ENCODE measurements around the gene LINC01488. TPM values are rescaled to one million over a fixed set of nuclear protein-coding genes. Genes with fewer than 3 reads are reported as not detected.

LINC01488 gene
- polyA plus RNA-seq, 1 donor = 0.09 TPM

DNA sequence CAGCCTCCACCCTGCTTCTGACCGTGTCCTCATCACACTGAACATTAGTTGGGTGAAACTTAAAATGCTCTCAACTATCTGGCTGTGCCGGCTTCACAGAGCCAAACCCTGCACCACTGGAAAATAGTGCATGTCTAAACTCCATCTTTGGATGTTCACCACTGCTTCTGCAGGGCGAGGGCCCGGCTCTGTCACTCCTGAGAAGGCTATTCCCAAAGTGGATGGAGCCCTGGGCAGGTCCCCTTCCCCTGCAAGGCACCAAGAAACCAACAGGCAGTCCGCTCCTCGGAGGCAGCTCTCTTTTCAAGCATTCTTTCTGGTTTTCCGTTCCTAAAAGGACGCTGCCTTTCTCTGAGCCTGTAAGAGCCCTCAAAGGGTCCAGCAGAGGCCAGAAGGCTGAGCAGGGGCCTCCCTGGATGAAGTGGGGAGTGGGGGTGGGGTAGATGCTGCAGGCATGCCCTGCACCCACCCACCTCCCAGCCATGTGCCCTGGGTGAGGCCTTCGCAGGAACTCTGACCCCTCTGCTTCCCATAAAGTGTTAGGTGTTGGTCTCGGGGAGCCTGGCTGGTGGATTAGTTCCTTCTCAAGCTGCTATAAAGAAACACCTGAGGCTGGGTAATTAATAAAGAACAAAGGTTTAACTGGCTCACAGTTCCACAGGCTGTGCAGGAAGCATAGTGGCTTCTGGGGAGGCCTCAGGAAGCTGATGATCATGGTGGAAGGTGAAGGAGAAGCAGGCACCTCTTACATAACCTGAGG, 23.3 kb downstream of the LINC01488 start:
- DNase-seq = peak; percentile 90 to 97
- Histone ChIP-seq H3K27ac (ENCODE audit: low read length) (peak overlapping the region; percentile 85), H3K36me3 (ENCODE audit: control insufficient read depth, insufficient read depth, low read length) (no peaks in the 10 kb centered on the region), H3K27me3 (ENCODE audit: control insufficient read depth, insufficient read depth, low read length) (no peaks in the 10 kb centered on the region), H3K4me3 (ENCODE audit: low read length) (no peak overlapping the region), H3K4me1 (ENCODE audit: control insufficient read depth, insufficient read depth, low read length) (peaks cover 29% of the 10 kb centered on the region), H3K9me3 (ENCODE audit: control insufficient read depth, low read depth, low read length) (peaks cover 6% of the 10 kb centered on the region)
- no CpG with 5 or more reads among the region's 10 CpGs for WGBS (ENCODE audit: insufficient coverage, low lambda C conversion rate)

DNA sequence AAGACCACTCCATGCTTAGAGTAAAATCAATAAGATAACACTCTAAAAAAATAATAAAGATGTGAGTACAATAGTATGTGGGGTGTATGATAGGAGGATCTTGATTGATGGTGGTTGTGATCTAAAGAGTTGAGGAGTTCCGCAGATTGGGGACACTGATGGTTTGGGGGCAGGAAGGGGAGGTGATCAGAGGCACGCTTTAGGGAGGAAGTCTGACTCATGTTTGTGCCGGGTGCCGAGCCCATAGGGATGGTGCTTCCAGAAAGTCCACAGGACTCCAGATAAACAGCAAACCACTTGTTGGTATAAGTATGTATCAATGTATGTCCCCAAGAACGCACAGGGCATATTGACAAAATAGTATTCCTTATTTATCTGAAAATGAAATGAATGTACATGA, 27.5 kb downstream of the LINC01488 start:
- DNase-seq = no peak
- WGBS (ENCODE audit: insufficient coverage, low lambda C conversion rate) = no CpG with 5 or more reads among the region's 5 CpGs
- Histone ChIP-seq H3K36me3 (ENCODE audit: control insufficient read depth, insufficient read depth, low read length) (no peaks in the 10 kb centered on the region), H3K4me3 (ENCODE audit: low read length) (no peak overlapping the region), H3K9me3 (ENCODE audit: control insufficient read depth, low read depth, low read length) (peaks cover 3% of the 10 kb centered on the region), H3K27me3 (ENCODE audit: control insufficient read depth, insufficient read depth, low read length) (no peaks in the 10 kb centered on the region), H3K4me1 (ENCODE audit: control insufficient read depth, insufficient read depth, low read length) (peaks cover 16% of the 10 kb centered on the region), H3K27ac (ENCODE audit: low read length) (no peak overlapping the region)

- DNase-seq = no peak
- no peak overlapping the region for H3K4me3 ChIP-seq (ENCODE audit: low read length)
- peaks cover 13% of the 10 kb centered on the region for H3K4me1 ChIP-seq (ENCODE audit: control insufficient read depth, insufficient read depth, low read length)
- no peak overlapping the region for H3K27ac ChIP-seq (ENCODE audit: low read length)
- WGBS (ENCODE audit: insufficient coverage, low lambda C conversion rate) = no CpG with 5 or more reads among the region's 7 CpGs
- no peaks in the 10 kb centered on the region for H3K27me3 ChIP-seq (ENCODE audit: control insufficient read depth, insufficient read depth, low read length)
- H3K36me3 ChIP-seq (ENCODE audit: control insufficient read depth, insufficient read depth, low read length) = no peaks in the 10 kb centered on the region
- peaks cover 3% of the 10 kb centered on the region for H3K9me3 ChIP-seq (ENCODE audit: control insufficient read depth, low read depth, low read length)
Measured at GRCh38 chr11:69509381-69509780, 27.9 kb downstream of the LINC01488 start.

DNA sequence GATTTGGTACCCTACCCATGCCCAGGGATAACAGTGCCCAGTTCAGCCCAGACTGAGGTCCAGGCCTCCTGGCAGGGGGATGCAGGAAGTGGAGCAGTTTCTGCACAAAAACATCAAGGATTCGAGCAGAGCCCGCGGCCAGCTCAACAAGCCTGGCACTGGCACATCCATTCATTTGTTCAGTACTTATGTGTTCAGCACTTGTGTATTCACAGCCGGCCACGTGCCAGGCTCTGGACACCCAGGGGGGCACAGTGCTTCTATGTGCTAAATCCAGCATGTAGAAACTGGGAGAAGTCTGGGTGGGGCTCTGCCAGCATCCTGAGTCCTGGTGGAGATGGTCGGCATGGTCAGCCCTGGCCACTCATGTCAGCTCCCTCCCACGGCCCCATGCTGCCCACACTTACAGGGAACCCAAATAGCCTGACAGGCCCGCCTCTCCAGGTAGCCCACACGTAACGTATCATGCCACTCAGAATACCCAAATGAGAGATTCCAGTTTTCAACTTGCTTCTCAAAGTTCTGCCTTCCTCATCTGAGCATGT, 28.5 kb downstream of the LINC01488 start:
- Histone ChIP-seq H3K27ac (ENCODE audit: low read length) (no peak overlapping the region), H3K36me3 (ENCODE audit: control insufficient read depth, insufficient read depth, low read length) (no peaks in the 10 kb centered on the region), H3K4me3 (ENCODE audit: low read length) (no peak overlapping the region), H3K27me3 (ENCODE audit: control insufficient read depth, insufficient read depth, low read length) (no peaks in the 10 kb centered on the region), H3K9me3 (ENCODE audit: control insufficient read depth, low read depth, low read length) (peaks cover 3% of the 10 kb centered on the region), H3K4me1 (ENCODE audit: control insufficient read depth, insufficient read depth, low read length) (peaks cover 9% of the 10 kb centered on the region)
- DNase-seq = no peak
- no CpG with 5 or more reads among the region's 10 CpGs for WGBS (ENCODE audit: insufficient coverage, low lambda C conversion rate)

- no peak for DNase-seq
- H3K4me3 ChIP-seq (ENCODE audit: low read length) = no peak overlapping the region
- H3K9me3 ChIP-seq (ENCODE audit: control insufficient read depth, low read depth, low read length) = no peaks in the 10 kb centered on the region
- H3K36me3 ChIP-seq (ENCODE audit: control insufficient read depth, insufficient read depth, low read length) = no peaks in the 10 kb centered on the region
- H3K27ac ChIP-seq (ENCODE audit: low read length) = no peak overlapping the region
- H3K27me3 ChIP-seq (ENCODE audit: control insufficient read depth, insufficient read depth, low read length) = no peaks in the 10 kb centered on the region
- no CpG with 5 or more reads among the region's 14 CpGs for WGBS (ENCODE audit: insufficient coverage, low lambda C conversion rate)
- peaks cover 2% of the 10 kb centered on the region for H3K4me1 ChIP-seq (ENCODE audit: control insufficient read depth, insufficient read depth, low read length)
Measured at GRCh38 chr11:69510471-69511357, 29.3 kb downstream of the LINC01488 start.

DNA sequence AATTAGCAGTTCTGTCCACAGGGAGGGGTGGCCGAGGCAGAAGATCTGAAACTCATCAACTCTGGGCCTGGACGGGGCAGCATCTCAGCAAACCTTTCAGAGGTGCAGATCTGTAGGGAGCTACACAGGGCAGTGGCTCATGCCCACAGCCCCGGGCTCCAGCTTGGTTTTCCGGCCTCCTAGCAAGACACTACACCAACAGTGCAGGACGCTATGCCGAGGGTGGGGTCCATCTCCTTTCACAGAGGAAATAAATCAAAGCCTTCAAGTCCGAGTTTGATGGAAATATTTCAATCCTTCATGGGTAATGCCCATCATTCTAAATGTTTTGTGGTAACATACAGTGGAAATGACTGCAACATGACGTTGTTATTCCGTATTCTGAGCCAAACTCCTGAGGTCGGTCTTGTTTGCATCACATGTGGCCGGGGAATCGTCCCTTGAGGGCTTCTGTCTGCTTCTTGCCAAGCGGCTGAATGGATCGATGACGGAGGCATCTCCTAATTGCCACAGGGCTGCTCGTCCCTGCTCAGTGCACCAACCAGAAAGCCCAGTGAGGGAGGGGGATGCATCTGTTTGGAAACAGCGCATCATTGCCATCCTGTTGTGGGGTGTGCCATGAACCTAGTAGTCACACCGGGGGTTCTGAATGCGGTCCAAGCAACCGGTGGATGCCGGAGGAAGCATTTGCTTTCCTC, 30.0 kb downstream of the LINC01488 start:
- H3K27me3 ChIP-seq (ENCODE audit: control insufficient read depth, insufficient read depth, low read length) = no peaks in the 10 kb centered on the region

DNA sequence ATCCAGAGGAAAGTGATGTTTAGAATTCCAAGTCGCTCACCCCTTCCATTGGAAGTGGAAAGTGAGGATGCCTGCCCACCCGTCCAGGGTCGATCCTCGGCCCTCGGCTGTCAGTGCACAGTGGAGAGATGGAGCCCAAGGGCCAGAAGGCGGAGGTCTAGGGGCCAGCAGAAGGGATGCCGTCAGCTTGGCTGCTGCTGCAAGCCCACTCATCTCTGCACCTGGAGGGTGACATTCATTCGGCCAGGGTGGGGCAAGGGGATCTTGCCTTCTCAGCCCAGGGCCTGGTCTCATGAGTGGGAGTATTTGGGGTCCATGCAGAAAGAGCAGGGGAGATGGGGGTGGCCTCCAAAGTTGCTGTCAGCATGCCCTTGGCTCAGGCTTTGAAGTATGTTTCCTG, 30.7 kb downstream of the LINC01488 start:
- no peaks in the 10 kb centered on the region for H3K4me1 ChIP-seq (ENCODE audit: control insufficient read depth, insufficient read depth, low read length)
- WGBS (ENCODE audit: insufficient coverage, low lambda C conversion rate) = no CpG with 5 or more reads among the region's 8 CpGs

More for the DNA sequence above, 30.0 kb downstream of the LINC01488 start:
- Histone ChIP-seq H3K27ac (ENCODE audit: low read length) (no peak overlapping the region), H3K4me3 (ENCODE audit: low read length) (no peak overlapping the region), H3K9me3 (ENCODE audit: control insufficient read depth, low read depth, low read length) (peaks cover 2% of the 10 kb centered on the region), H3K4me1 (ENCODE audit: control insufficient read depth, insufficient read depth, low read length) (no peaks in the 10 kb centered on the region), H3K36me3 (ENCODE audit: control insufficient read depth, insufficient read depth, low read length) (no peaks in the 10 kb centered on the region)
- DNase-seq = no peak
- WGBS (ENCODE audit: insufficient coverage, low lambda C conversion rate) = 93% methylated on average over 3 of the region's 21 CpGs

DNA sequence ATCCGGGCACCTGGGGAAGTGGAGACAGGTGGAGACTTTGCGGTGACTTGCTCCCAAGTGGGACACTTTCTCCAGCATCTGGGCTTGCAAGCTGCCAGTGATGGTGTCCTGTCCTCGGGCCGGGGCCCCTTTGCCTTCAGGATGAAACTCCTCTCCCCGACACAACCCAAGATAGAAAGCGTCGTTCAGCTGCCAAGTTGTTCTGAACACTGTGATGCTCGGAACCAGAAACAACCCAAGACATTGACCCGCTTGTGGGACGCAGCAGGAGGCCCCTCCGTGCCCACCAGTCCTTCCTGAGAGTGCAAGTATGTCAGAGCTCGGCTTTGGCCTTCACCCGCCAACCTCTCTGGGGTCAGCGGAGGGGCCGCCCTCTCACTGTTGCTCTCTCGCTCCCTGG, 31.3 kb downstream of the LINC01488 start:
- DNase-seq = no peak
- WGBS (ENCODE audit: insufficient coverage, low lambda C conversion rate) = no CpG with 5 or more reads among the region's 16 CpGs
- H3K4me3 ChIP-seq (ENCODE audit: low read length) = no peak overlapping the region

More for the DNA sequence above, 30.7 kb downstream of the LINC01488 start:
- no peak for DNase-seq
- no peaks in the 10 kb centered on the region for H3K27me3 ChIP-seq (ENCODE audit: control insufficient read depth, insufficient read depth, low read length)
- H3K4me3 ChIP-seq (ENCODE audit: low read length) = no peak overlapping the region
- H3K9me3 ChIP-seq (ENCODE audit: control insufficient read depth, low read depth, low read length) = peaks cover 2% of the 10 kb centered on the region
- no peaks in the 10 kb centered on the region for H3K36me3 ChIP-seq (ENCODE audit: control insufficient read depth, insufficient read depth, low read length)
- H3K27ac ChIP-seq (ENCODE audit: low read length) = no peak overlapping the region

GRCh38 chr11:69513196-69513595, 31.7 kb downstream of the LINC01488 start:
- Histone ChIP-seq H3K4me1 (ENCODE audit: control insufficient read depth, insufficient read depth, low read length) (no peaks in the 10 kb centered on the region), H3K27ac (ENCODE audit: low read length) (no peak overlapping the region), H3K4me3 (ENCODE audit: low read length) (no peak overlapping the region), H3K27me3 (ENCODE audit: control insufficient read depth, insufficient read depth, low read length) (no peaks in the 10 kb centered on the region), H3K36me3 (ENCODE audit: control insufficient read depth, insufficient read depth, low read length) (no peaks in the 10 kb centered on the region), H3K9me3 (ENCODE audit: control insufficient read depth, low read depth, low read length) (peaks cover 2% of the 10 kb centered on the region)
- WGBS (ENCODE audit: insufficient coverage, low lambda C conversion rate) = 80% methylated on average over 2 of the region's 11 CpGs
- no peak for DNase-seq

More for the DNA sequence above, 31.3 kb downstream of the LINC01488 start:
- Histone ChIP-seq H3K4me1 (ENCODE audit: control insufficient read depth, insufficient read depth, low read length) (no peaks in the 10 kb centered on the region), H3K9me3 (ENCODE audit: control insufficient read depth, low read depth, low read length) (peaks cover 2% of the 10 kb centered on the region), H3K27me3 (ENCODE audit: control insufficient read depth, insufficient read depth, low read length) (no peaks in the 10 kb centered on the region), H3K27ac (ENCODE audit: low read length) (no peak overlapping the region), H3K36me3 (ENCODE audit: control insufficient read depth, insufficient read depth, low read length) (no peaks in the 10 kb centered on the region)

GRCh38 chr11:69513663-69514224, 32.3 kb downstream of the LINC01488 start:
- Histone ChIP-seq H3K4me3 (ENCODE audit: low read length) (no peak overlapping the region), H3K36me3 (ENCODE audit: control insufficient read depth, insufficient read depth, low read length) (no peaks in the 10 kb centered on the region), H3K9me3 (ENCODE audit: control insufficient read depth, low read depth, low read length) (peaks cover 2% of the 10 kb centered on the region), H3K27me3 (ENCODE audit: control insufficient read depth, insufficient read depth, low read length) (no peaks in the 10 kb centered on the region), H3K27ac (ENCODE audit: low read length) (no peak overlapping the region), H3K4me1 (ENCODE audit: control insufficient read depth, insufficient read depth, low read length) (no peaks in the 10 kb centered on the region)
- 100% methylated on average over 1 of the region's 12 CpGs for WGBS (ENCODE audit: insufficient coverage, low lambda C conversion rate)
- no peak for DNase-seq
